MG63 (cell line): ENCODE data around the gene PEX11G. TPM values are rescaled to one million over a fixed set of nuclear protein-coding genes. Genes with fewer than 3 reads are reported as not detected.
A peak's percentile ranks its signal among the peaks of the same experiment; 100 is the strongest.

Experiments
- DNase-seq: peaks from one replicate; pipeline ENCODE4 v3.0.0-alpha.2; 2020
- H3K27me3 ChIP-seq: fragments of 250-450 bp; sonication (Bioruptor Pico); 2 replicates; pipeline ENCODE4 v1.5.1; 2020; ENCODE audit warnings: mild to moderate bottlenecking, moderate library complexity
- H3K36me3 ChIP-seq: fragments of 250-450 bp; sonication (Bioruptor Pico); 2 replicates; pipeline ENCODE4 v1.5.1; 2020; ENCODE audit warnings: mild to moderate bottlenecking, moderate library complexity
- H3K4me3 ChIP-seq: fragments of 250-450 bp; sonication (Bioruptor Pico); 2 replicates; pipeline ENCODE4 v1.5.1; 2020; ENCODE audit warnings: mild to moderate bottlenecking, moderate library complexity
- H3K9me3 ChIP-seq: fragments of 250-450 bp; sonication (Bioruptor Pico); 2 replicates; pipeline ENCODE4 v1.5.1; 2020; ENCODE audit warnings: mild to moderate bottlenecking, moderate library complexity
- total RNA-seq: library from RNA; depleted of rRNA; stranded (reverse); fragments of >200 nt; shearing (Covaris generic); gene quantifications from 2 replicates; pipeline ENCODE4 v1.2.3, GENCODE V29; 2014; ENCODE audit warnings: low replicate concordance; rRNA removed

Gene PEX11G
- not detected in 2 replicates for total RNA-seq

DNA sequence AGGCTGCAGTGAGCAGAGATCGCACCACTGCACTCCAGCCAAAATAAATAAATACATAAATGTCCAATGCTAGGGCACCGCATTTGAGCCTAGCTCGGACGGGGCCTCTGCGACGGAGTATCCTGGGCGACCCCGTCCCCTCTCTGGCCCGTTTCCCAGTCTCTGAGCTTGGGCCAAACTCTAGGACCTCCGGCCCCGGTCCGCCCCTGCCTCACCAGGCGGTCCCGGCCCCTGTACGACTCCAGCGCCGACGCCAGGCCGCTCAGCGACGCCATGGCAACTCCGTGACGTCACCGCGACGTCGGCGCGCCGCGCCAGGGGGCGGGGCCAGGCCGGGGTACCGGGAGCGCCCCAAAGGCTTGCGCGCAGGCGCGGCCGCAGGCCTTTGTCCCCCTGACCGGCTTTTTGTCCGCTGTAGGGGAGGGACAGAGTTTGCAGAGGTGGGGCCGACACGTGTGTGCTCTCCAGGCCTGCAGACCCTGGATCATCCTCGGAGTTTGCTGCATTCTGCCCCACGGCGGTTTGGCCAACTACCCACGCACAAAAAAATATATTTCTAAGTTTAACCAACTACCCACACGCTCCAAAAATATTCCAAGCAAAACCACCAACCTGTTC lies at the start of gene PEX11G:
TSS of gene PEX11G (minus strand) at position 300 of the 618 bp plus-strand sequence. CDS start at position 275, 25 bp downstream.
- DNase-seq = peak; percentile 89
- Histone ChIP-seq H3K36me3 (no peaks in the 10 kb centered on the region), H3K27me3 (no peaks in the 10 kb centered on the region), H3K4me3 (peak within 1 kb of the TSS; percentile 51), H3K9me3 (no peaks in the 10 kb centered on the region)

DNA sequence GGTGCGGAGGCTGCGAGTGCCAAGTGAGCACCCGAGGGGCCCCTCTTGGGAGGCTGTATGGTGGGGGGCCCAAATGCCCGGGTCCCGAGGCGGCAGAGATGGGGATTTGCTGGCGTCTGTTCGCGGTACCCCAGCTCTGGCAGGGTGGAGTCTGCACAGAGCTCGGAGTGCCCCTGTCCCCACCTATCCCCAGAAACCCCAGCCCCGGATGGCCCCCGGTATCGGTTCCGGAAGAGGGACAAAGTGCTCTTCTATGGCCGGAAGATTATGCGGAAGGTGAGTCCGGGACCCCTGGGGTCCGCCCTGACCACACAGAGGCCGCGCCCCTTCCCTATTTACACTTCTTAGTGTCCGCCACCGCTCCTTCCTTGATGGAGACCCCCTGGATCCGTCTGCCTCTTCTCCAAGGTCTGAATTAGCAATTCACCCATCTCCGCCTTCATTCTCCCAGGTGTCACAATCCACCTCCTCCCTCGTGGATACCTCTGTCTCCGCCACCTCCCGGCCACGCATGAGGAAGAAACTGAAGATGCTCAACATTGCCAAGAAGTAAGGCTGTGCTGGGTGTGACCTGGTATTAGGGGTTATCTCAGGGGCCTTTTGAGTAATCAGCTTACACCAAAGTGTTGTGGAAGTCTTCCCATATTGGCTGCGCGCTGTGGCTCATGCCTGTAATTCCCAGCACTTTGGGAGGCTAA lies 47.3 kb upstream of the PEX11G start:
- no peak for DNase-seq
- peak overlapping the region; percentile 86 for H3K4me3 ChIP-seq
- peaks cover 42% of the 10 kb centered on the region for H3K36me3 ChIP-seq
- H3K9me3 ChIP-seq = no peaks in the 10 kb centered on the region
- no peaks in the 10 kb centered on the region for H3K27me3 ChIP-seq

DNA sequence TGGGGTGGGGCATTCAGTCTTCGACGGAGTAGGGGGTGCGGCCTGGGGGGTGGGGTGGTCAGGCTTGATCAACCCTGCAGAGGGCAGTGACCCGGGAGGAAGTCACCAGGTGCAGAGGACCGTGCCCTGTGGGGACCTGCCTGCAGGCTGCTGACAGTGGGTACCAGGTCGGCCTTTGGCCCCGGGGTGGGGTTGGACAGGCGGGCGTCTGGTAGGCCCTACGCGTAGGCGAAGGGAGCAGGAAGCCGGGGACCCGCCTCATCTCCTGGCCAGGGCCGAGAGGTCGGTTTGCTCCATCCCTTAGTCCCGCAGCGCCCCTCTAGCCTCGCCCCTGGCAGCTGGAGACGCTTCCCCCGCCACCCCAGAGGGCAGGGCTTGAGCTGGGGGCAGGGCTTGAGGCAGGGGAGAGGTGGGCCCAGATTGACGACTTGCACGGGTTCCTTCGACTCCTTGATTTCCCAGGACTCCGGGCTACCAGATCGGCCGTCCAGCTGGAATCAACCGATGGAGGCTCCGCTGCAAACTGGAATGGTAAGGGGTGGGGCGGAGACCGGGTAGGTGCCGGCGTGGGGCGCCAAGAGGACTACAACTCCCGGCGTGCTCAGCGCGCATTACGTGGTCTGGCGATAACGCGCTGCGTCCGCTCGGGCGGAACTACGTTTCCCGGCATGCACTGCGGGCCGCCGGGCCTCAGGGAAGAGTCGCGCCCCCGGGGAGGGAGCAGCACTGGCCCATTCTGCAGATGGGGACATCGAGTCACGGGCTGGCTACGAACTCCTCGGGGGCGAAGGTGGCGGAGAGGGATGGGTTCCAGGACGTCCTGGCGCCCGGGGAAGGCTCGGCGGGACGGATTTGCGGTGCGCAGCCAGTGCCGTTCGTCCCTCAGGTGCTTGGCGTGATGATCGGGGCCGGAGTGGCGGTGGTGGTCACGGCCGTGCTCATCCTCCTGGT lies 46.5 kb upstream of the PEX11G start, which contains the start of gene PNPLA6:
TSS of gene PNPLA6 (plus strand) at position 671 of the 951 bp plus-strand sequence. CDS start at position 743, 72 bp downstream.
- Histone ChIP-seq H3K4me3 (peak within 1 kb of the TSS; percentile 86), H3K27me3 (no peaks in the 10 kb centered on the region), H3K36me3 (peaks cover 41% of the 10 kb centered on the region), H3K9me3 (no peaks in the 10 kb centered on the region)
- DNase-seq = peak; percentile 99

DNA sequence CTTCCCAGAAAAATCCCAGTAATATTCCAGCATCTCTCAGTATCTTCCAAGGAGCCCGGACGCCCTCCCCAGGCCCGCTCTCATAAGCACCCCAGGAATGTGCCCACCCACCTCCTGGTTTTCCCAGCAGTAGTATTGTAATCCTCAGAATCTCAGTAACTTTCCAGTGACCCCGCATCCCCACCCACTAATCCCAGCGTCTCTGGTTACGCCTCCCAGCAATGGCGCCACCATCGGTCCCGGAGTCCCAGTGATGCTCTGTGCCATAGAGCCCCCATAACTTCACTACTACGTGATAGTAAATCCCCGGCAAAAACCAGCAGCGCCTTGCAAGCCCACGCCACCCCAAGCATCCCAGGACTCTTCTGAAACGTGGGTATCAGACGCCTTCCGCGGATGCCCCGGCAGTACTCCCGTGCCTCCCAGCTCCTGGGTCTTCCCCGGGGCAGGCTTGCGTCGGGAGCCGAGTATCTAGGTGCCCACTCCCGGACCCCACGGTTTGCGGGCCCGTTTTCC lies 45.8 kb upstream of the PEX11G start:
- no peaks in the 10 kb centered on the region for H3K9me3 ChIP-seq
- H3K36me3 ChIP-seq = peaks cover 46% of the 10 kb centered on the region
- H3K4me3 ChIP-seq = peak overlapping the region; percentile 86
- peak; percentile 72 for DNase-seq
- no peaks in the 10 kb centered on the region for H3K27me3 ChIP-seq

DNA sequence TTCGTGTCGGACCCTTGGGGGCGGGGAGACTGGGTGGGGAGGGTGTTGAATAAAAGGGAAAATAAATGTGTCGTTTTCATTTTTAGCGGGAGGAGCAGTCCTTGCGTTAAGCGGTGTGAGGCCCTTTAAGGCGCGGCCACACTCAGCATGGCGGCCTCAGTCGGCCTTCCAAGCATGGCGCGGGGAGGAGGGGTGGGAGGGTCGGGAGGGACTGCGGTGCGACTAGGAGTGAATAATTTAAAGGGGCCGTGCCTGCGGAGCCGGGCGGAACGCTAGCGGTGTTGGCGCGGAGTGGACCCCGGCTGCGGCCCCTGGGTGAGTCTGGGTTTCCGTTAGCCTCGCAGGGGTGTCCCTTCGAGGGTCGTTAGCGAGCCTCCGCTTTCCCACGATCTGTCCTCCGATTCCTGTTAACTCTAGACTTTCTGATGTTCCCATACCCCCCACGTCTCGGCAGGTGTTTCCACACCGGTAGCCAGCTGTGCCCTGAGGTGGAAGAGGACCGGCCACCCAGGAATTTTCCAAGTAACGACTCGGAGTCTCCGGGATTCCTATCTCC lies 45.2 kb upstream of the PEX11G start:
- Histone ChIP-seq H3K4me3 (peak overlapping the region; percentile 86), H3K9me3 (no peaks in the 10 kb centered on the region), H3K36me3 (peaks cover 45% of the 10 kb centered on the region), H3K27me3 (no peaks in the 10 kb centered on the region)
- peak; percentile 88 for DNase-seq

DNA sequence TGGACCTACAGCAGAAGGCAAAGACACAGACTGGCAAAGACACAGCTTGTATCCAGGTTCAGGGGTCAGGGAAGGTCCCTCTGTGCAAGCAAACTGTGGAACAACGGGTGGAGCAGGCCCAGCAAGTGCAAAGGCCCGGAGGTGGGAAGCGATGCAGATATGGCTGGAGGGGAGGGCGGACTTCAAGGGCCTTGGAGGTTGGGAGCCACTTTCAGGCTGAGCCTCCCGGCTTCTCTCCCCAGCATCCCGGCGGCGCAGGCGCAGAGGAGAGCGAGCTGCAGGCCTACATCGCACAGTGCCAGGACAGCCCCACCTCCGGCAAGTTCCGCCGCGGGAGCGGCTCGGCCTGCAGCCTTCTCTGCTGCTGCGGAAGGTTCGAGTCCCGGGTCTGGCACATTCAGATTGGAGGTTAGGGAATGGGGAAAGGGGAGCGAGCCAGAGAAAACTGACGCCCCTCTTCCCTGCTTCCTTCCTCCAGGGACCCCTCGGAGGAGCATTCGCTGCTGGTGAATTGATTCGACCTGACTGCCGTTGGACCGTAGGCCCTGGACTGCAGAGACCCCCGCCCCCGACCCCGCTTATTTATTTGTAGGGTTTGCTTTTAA lies 44.5 kb upstream of the PEX11G start:
- Histone ChIP-seq H3K27me3 (no peaks in the 10 kb centered on the region), H3K36me3 (peaks cover 39% of the 10 kb centered on the region), H3K9me3 (no peaks in the 10 kb centered on the region), H3K4me3 (peak overlapping the region; percentile 86)
- DNase-seq = no peak

DNA sequence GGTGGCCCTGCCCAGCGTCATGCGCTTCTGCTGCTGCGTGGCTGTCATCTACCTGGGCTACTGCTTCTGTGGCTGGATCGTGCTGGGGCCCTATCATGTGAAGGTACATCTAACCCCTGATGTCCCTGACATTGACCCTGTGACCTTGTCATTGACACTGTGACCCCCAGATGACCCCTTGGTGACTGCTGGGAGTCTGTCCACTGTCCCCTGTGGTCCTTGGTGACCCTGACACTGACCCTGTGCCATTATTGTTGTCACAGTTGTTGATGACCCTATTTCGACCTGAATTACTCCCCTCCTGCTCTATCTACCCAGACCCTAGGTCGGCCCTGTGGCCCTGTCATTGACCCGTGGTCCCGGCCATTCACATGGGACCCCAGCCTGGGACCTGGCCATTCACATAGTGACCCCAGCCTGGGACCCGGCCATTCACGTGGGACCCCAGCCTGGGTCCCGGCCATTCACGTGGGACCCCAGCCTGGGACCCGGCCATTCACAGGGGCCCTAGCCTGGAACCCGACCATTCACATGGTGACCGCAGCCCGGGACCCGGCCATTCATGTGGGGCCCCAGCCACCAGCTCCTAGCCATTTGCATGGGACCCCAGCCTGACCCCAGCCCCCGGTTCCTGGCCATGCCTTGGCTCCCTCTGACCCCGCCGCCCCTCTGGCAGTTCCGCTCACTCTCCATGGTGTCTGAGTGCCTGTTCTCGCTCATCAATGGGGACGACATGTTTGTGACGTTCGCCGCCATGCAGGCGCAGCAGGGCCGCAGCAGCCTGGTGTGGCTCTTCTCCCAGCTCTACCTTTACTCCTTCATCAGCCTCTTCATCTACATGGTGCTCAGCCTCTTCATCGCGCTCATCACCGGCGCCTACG lies 41.0 kb upstream of the PEX11G start:
- DNase-seq = no peak
- Histone ChIP-seq H3K4me3 (no peak overlapping the region), H3K36me3 (peaks cover 32% of the 10 kb centered on the region), H3K27me3 (no peaks in the 10 kb centered on the region), H3K9me3 (no peaks in the 10 kb centered on the region)

DNA sequence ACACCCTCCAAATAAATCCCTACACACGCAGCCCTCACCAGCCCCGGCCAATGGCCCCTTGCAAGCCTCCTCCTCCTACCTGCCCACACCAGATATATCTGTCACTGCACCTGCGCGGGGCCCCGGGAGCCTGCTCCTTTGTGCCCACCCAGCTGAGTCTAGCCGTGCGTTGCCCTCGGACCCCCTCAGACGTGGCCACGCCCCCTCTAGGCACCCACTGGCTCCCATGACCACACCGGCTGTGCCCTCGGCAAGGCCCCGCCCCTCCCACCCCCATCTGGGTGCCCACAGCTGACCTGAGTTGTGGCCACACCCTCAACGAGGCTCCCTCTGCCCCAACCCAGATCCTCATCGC lies 40.4 kb upstream of the PEX11G start:
- H3K4me3 ChIP-seq = no peak overlapping the region
- no peaks in the 10 kb centered on the region for H3K9me3 ChIP-seq
- peaks cover 32% of the 10 kb centered on the region for H3K36me3 ChIP-seq
- DNase-seq = no peak
- no peaks in the 10 kb centered on the region for H3K27me3 ChIP-seq

DNA sequence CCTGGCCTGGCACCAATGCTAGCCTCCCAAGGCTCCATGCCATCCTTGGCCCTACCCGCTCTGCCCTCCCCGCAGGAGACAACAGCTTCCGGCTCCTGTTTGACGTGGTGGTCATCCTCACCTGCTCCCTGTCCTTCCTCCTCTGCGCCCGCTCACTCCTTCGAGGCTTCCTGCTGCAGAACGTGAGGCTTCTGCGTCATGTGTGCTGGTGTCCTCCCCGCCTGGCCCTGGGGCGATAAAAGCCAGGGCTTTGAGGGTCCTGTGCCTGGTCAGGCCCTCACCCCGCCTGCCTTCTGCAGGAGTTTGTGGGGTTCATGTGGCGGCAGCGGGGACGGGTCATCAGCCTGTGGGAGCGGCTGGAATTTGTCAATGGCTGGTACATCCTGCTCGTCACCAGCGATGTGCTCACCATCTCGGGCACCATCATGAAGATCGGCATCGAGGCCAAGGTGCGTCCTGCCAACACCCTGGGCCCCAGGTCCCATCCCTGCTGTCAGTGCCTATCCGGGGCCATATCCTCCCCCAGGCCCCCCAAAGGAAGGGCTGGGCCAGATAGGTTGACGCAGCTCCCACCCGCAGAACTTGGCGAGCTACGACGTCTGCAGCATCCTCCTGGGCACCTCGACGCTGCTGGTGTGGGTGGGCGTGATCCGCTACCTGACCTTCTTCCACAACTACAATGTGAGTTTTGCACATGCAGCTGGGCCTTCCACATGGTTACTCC lies 39.8 kb upstream of the PEX11G start:
- no peaks in the 10 kb centered on the region for H3K9me3 ChIP-seq
- DNase-seq = no peak
- peaks cover 32% of the 10 kb centered on the region for H3K36me3 ChIP-seq

DNA sequence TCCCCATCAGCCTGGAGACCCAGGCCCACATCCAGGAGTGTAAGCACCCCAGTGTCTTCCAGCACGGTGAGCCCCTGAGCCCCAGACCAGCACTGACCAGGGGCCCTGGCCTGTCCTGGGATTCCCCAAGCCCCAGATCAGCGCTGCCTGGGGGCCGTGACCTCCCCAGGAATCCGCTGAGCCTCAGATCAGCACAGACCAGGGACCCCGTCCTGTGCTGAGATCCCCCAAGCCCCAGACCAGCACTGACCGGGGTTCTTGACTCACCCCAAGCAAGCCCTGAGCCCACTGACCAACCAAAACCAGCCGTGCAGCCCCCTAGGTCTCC lies 39.3 kb upstream of the PEX11G start:
- no peak for DNase-seq
- H3K4me3 ChIP-seq = no peak overlapping the region
- H3K9me3 ChIP-seq = no peaks in the 10 kb centered on the region
- H3K36me3 ChIP-seq = peaks cover 27% of the 10 kb centered on the region
- no peaks in the 10 kb centered on the region for H3K27me3 ChIP-seq

More for the DNA sequence above, 39.8 kb upstream of the PEX11G start:
- Histone ChIP-seq H3K27me3 (no peaks in the 10 kb centered on the region), H3K4me3 (no peak overlapping the region)

DNA sequence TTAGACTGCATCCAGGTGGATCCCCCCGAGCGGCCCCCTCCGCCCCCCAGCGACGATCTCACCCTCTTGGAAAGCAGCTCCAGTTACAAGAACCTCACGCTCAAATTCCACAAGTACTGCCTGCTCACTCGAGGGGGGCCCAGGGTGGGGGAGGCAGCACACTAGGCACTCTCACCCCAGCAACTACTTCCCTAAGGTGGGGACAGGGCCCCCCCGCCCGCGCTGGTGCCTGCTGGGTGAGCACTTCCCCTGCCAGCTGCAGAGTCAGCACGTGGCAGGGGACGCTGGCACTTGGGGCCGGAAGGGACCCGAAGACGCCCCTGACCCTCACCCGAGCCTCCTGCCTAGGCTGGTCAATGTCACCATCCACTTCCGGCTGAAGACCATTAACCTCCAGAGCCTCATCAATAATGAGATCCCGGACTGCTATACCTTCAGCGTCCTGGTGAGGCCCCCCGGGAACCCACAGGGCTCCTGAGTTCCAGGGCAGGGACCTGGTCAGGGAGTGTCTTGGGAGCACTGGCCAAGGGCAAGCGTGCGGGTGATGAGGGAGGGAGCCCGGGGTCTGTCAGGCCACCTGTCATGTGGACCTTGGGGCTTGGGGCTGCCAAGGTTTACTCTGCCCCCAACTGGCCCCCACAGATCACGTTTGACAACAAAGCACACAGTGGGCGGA lies 38.8 kb upstream of the PEX11G start:
- no peak for DNase-seq
- Histone ChIP-seq H3K9me3 (no peaks in the 10 kb centered on the region), H3K27me3 (no peaks in the 10 kb centered on the region)

DNA sequence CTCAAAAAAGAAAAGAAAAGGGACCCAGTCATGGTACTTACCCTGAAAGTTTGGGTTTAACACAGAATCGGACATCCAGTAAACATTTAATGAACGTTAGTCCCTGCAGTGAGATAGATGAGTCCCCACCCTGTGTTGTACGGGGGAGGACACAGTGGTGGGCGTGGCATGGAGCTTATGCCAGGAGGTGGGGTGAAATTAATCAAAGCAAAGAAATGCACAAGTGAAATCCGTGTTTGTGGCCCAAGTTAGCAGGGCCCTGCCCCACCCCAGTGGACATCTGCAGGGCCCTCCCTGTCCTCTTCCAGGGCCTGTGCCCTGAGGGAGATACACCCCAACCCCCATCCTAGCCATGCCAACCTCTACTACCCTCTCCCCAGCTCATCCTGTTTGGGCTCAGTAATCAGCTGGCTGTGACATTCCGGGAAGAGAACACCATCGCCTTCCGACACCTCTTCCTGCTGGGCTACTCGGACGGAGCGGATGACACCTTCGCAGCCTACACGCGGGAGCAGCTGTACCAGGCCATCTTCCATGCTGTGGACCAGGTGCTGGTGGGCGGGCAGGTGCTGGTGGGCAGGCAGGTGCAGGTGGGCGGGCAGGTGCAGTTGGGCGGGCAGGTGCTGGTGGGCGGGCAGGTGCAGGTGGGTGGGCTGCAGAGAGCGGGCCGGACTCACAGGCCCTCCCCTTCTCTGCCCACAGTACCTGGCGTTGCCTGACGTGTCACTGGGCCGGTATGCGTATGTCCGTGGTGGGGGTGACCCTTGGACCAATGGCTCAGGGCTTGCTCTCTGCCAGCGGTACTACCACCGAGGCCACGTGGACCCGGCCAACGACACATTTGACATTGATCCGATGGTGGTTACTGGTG lies 37.5 kb upstream of the PEX11G start:
- Histone ChIP-seq H3K4me3 (no peak overlapping the region), H3K27me3 (no peaks in the 10 kb centered on the region), H3K9me3 (no peaks in the 10 kb centered on the region), H3K36me3 (peaks cover 23% of the 10 kb centered on the region)
- DNase-seq = no peak

More for the DNA sequence above, 38.8 kb upstream of the PEX11G start:
- Histone ChIP-seq H3K4me3 (no peak overlapping the region), H3K36me3 (peaks cover 25% of the 10 kb centered on the region)

DNA sequence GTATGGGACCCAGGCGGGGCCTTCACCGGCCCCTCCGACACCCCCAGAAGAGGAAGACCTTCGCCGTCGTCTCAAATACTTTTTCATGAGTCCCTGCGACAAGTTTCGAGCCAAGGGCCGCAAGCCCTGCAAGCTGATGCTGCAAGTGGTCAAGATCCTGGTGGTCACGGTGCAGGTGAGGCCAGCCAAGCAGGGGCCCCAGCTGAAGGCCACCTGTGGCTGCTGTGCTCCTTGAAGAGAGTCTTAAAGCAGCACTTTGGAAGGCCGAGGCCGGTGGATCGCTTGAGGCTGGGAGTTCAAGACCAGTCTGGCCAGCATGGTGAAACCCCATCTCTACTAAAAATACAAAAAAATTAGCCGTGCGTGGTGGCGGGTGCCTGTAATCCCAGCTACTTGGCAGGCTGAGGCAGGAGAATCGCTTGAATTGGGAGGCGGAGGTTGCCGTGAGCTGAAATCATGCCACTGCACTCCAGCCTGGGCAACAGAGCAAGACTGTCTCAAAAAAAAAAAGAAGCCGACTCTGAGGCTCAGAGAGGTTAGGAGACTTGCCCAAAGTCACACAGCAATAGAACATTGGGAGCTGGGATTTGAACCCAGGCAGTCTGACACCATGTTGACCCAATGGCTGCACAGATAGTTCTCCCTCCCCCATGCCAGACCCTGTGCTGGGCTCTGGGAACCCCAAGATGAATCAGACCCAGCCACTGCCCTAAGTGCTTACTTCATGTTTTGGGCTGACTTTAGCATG lies 36.3 kb upstream of the PEX11G start:
- no peak for DNase-seq
- no peaks in the 10 kb centered on the region for H3K9me3 ChIP-seq
- peaks cover 14% of the 10 kb centered on the region for H3K36me3 ChIP-seq
- H3K4me3 ChIP-seq = no peak overlapping the region
- H3K27me3 ChIP-seq = no peaks in the 10 kb centered on the region
